HEK293 (cell line): ENCODE measurements around the gene GNPTG.

ENCODE experiments used
- CTCF ChIP-seq: fragments of 450-650 bp; formaldehyde crosslinking; IDR thresholded peaks from 2 replicates; pipeline ENCODE4 v1.5.1; 2016; ENCODE audit warnings: missing biosample characterization, missing genetic modification characterization
- YY1 ChIP-seq: fragments of 450-650 bp; formaldehyde crosslinking; IDR thresholded peaks from 2 replicates; pipeline ENCODE4 v1.5.1; 2018; ENCODE audit warnings: missing biosample characterization, missing genetic modification characterization
- ZNF701 ChIP-seq: fragments of 450-650 bp; formaldehyde crosslinking; IDR thresholded peaks from 2 replicates; pipeline ENCODE4 v1.5.1; 2016; ENCODE audit warnings: missing biosample characterization, missing genetic modification characterization
- ZNF830 ChIP-seq: fragments of 450-650 bp; IDR thresholded peaks from 2 replicates; pipeline ENCODE4 v1.5.0; 2018; ENCODE audit warnings: missing biosample characterization, missing genetic modification characterization, low read depth, mild to moderate bottlenecking, moderate library complexity
- TF ChIP-seq, protein P1 (sequence below): fragments of 450-650 bp; formaldehyde crosslinking; IDR thresholded peaks from 2 replicates; pipeline ENCODE4 v1.5.1; 2017; ENCODE audit warnings: missing biosample characterization, missing genetic modification characterization

DNA sequence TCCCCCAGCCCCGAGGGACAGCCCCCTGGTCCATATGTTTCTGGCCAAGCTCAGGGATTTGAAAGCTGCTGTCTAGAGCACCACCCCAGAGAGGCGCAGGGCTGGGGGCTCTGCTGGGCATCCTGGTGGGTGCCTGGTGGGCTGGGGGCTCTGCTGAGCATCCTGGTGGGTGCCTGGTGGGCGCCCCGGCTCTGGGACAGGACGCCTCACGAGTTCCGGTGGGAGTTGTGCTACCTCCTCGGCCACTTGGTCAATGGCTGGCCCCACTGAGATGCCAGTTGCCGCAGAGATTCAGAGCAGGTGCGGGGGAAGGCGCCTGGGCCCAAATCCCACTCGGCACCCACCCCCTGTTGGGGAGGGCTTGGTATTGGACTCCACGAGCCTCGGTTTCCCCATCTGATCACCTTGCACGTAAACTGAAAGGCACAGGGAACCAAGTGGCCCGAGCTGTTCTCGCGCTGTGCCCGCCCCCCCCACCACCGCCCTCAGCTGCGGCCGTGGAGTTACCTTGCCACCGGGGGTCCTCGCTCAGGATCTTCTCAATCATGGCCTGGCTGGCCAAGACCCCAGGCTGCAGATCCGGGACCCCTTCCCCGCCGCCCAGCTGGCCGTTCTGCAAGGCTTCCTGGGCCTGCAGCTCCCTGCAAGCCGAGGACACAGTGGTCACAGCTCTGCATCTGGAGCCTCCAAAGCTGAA, 49.5 kb downstream of the GNPTG start:
- TF ChIP-seq ZNF701 (tag by site-specific recombination) (no peak), CTCF (tag by site-specific recombination) (no peak), ZNF830 (tag by site-specific recombination) (no peak), YY1 (no peak)
- TF ChIP-seq, protein P1, sequence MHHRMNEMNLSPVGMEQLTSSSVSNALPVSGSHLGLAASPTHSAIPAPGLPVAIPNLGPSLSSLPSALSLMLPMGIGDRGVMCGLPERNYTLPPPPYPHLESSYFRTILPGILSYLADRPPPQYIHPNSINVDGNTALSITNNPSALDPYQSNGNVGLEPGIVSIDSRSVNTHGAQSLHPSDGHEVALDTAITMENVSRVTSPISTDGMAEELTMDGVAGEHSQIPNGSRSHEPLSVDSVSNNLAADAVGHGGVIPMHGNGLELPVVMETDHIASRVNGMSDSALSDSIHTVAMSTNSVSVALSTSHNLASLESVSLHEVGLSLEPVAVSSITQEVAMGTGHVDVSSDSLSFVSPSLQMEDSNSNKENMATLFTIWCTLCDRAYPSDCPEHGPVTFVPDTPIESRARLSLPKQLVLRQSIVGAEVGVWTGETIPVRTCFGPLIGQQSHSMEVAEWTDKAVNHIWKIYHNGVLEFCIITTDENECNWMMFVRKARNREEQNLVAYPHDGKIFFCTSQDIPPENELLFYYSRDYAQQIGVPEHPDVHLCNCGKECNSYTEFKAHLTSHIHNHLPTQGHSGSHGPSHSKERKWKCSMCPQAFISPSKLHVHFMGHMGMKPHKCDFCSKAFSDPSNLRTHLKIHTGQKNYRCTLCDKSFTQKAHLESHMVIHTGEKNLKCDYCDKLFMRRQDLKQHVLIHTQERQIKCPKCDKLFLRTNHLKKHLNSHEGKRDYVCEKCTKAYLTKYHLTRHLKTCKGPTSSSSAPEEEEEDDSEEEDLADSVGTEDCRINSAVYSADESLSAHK (tag by site-specific recombination), result no peak
